T-cell (primary cell): Measurements from ENCODE around the gene CD7. TPM values are rescaled to one million over a fixed set of nuclear protein-coding genes. Genes with fewer than 3 reads are reported as not detected.
A peak's percentile ranks its signal among the peaks of the same experiment; 100 is the strongest.
"Not testable (repeated sequence)": the region's sequence is repeated elsewhere in the genome, so short reads cannot be mapped to it uniquely, and the experiment has no call there.

Experiments
- ATAC-seq, 4 experiments: fragments of 200-7000 bp in 3 of 4; fragments of 150-1000 bp in 1 of 4; cut with Tn5 transposase; replicated peaks in 1 of 4; 1 replicate in 3 of 4; 2 replicates in 1 of 4; pipeline ENCODE4 v1.10.0; 2021; ENCODE audit warnings: moderate library complexity in 3 of 4, mild to moderate bottlenecking in 2 of 4, moderate number of reproducible peaks in 1 of 4
- CTCF ChIA-PET, 2 donors: fragments of 300-600 bp; sonication (Branson Sonifier 250); formaldehyde crosslinking; loops; one replicate each; lab custom pipeline; 2022; ENCODE audit warnings: antibody characterized with exemption in 2 of 2; lab: Charles Lee
- POLR2A ChIA-PET, 2 donors: fragments of 300-600 bp; sonication (Branson Sonifier 250); formaldehyde crosslinking; loops; one replicate each; lab custom pipeline; 2022; ENCODE audit warnings: antibody characterized with exemption in 2 of 2; lab: Charles Lee
- DNase-seq, 35 experiments: peaks; one replicate each; pipeline versions ENCODE4 v3.0.0 to v3.0.0-alpha.2; 2013 to 2023
- H3K27ac ChIP-seq: one replicate; pipeline ENCODE4 v1.5.1; 2013; ENCODE audit warnings: low read length
- H3K27me3 ChIP-seq, 2 experiments: replicated peaks in 1 of 2; 1 replicate in 1 of 2; 2 replicates in 1 of 2; pipeline versions ENCODE4 v1.6.1 to v1.7.0; 2013; ENCODE audit warnings: low read length in 1 of 2, mixed read lengths in 1 of 2; ENCODE audit not compliant: control insufficient read depth in 2 of 2, insufficient read depth in 2 of 2; ENCODE audit errors: extremely low read depth in 1 of 2
- H3K36me3 ChIP-seq, 2 donors: 1 replicate in 1 of 2; 2 replicates in 1 of 2; pipeline versions ENCODE4 v1.6.1 to v1.7.0; 2013; ENCODE audit warnings: low read length in 1 of 2; ENCODE audit not compliant: control insufficient read depth in 2 of 2, insufficient read depth in 1 of 2; ENCODE audit errors: extremely low read depth in 1 of 2
- H3K4me1 ChIP-seq, 2 experiments: 1 replicate in 1 of 2; 2 replicates in 1 of 2; pipeline versions ENCODE4 v1.6.1 to v1.7.0; 2013; ENCODE audit warnings: low read length in 2 of 2, mixed read lengths in 1 of 2; ENCODE audit not compliant: insufficient read depth in 2 of 2, control insufficient read depth in 1 of 2; ENCODE audit errors: extremely low read depth in 1 of 2
- H3K4me3 ChIP-seq, 2 donors: 1 replicate in 1 of 2; 2 replicates in 1 of 2; pipeline versions ENCODE4 v1.5.1 to v1.7.0; 2013; ENCODE audit warnings: mild to moderate bottlenecking in 2 of 2, low read length in 1 of 2, moderate library complexity in 1 of 2; ENCODE audit not compliant: control insufficient read depth in 1 of 2; ENCODE audit errors: extremely low read depth in 1 of 2
- H3K9me3 ChIP-seq: 2 replicates; pipeline ENCODE4 v1.7.0; 2013
- H3K27ac Mint-ChIP-seq, 2 donors: one replicate each; pipeline ENCODE4 v1.8.0; 2020 to 2021; ENCODE audit warnings: mild to moderate bottlenecking in 2 of 2, mixed read lengths in 2 of 2
- H3K27me3 Mint-ChIP-seq, 2 donors: one replicate each; pipeline ENCODE4 v1.8.0; 2021 to 2022; ENCODE audit warnings: mixed read lengths in 2 of 2
- H3K36me3 Mint-ChIP-seq: one replicate; pipeline ENCODE4 v1.8.0; 2021; ENCODE audit warnings: mixed read lengths
- H3K4me1 Mint-ChIP-seq, 3 donors: one replicate each; pipeline ENCODE4 v1.8.0; 2020 to 2022; ENCODE audit warnings: mixed read lengths in 3 of 3, mild to moderate bottlenecking in 1 of 3
- H3K4me3 Mint-ChIP-seq, 3 donors: one replicate each; pipeline ENCODE4 v1.8.0; 2020 to 2022; ENCODE audit warnings: mild to moderate bottlenecking in 3 of 3, mixed read lengths in 3 of 3, moderate library complexity in 3 of 3
- H3K9me3 Mint-ChIP-seq, 3 donors: one replicate each; pipeline ENCODE4 v1.8.0; 2020 to 2022; ENCODE audit warnings: mixed read lengths in 3 of 3
- whole genome bisulfite sequencing: methylation state at CpG from one replicate; pipeline ENCODE4 v1.1.5; 2013; ENCODE audit warnings: missing lambda C conversion rate; ENCODE audit not compliant: insufficient coverage; 5-methylcytosine and 5-hydroxymethylcytosine counted together
- total RNA-seq, 35 experiments: library from RNA in 6 of 35; stranded (reverse) in 6 of 35; fragments of 120-200 nt in 1 of 35; gene quantifications; one replicate each; pipeline versions ENCODE4 v1.2.1 to v1.2.4 and lab custom pipeline; 2013 to 2026

The CD7 gene
- total RNA-seq, 5 donors from 2014 or later (not counting 1 experiment from before 2014, with no cell fraction given): 104 to 265 (median 135) TPM

DNA sequence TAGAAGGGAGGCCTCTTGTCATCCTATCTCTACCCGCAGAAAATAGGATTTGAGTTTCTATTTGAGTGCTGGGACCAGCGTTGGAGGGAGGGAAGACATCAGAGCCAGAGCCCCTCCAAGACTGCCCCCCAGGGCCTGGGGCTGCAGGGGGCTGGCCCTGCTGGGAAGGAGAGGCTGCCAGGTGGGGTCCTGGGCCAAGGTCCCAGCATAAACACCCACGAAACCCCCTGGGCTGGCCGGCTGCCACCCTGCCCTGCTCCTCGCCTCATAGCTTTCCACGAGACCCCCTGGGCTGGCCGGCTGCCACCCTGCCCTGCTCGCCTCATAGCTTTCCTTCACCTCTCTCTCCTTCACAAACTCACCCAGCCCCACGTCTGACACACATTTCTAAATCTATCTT lies 31.0 kb upstream of the CD7 start:
- H3K36me3 Mint-ChIP-seq: no peaks in the 10 kb centered on the region

DNA sequence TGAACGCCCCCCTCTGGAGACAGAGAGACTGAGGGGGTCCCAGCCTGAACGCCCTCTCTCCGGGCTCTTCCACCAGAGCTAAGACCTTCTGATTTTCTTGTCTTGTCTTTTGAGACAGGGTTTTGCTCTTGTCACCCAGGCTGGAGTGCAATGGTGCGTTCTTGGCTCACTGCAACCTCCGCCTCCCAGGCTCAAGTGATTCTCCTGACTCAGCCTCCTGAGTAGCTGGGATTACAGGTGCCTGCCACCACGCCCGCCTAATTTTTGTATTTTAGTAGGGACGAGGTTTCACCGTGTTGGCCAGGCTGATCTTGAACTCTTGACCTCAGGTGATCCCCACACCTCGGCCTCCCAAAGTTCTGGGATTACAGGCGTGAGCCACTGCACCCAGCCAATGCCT lies 30.6 kb upstream of the CD7 start:
- H3K27ac Mint-ChIP-seq, H3K4me1 Mint-ChIP-seq, CTCF ChIA-PET, H3K9me3 Mint-ChIP-seq, H3K4me3 Mint-ChIP-seq, POLR2A ChIA-PET, H3K4me3 ChIP-seq, ATAC-seq, DNase-seq, H3K9me3 ChIP-seq, H3K27me3 Mint-ChIP-seq, H3K27ac ChIP-seq, H3K36me3 ChIP-seq, H3K36me3 Mint-ChIP-seq: not testable (repeated sequence)
- Histone ChIP-seq H3K4me1 (peaks cover 0 to 19% of the 10 kb centered on the region in 2 experiments), H3K27me3 (peaks cover 0 to 40% of the 10 kb centered on the region in 2 experiments)
- WGBS: 89% methylated on average over 9 of the region's 11 CpGs

More for the DNA sequence above, 31.0 kb upstream of the CD7 start:
- peaks cover 0 to 19% of the 10 kb centered on the region in 2 experiments for H3K4me1 ChIP-seq
- H3K9me3 ChIP-seq: no peaks in the 10 kb centered on the region
- no peaks in the 10 kb centered on the region for H3K9me3 Mint-ChIP-seq
- WGBS: 80% methylated on average over 8 of the region's 9 CpGs
- no peak overlapping the region for H3K4me3 ChIP-seq
- no peak overlapping the region for H3K27ac Mint-ChIP-seq
- H3K27me3 ChIP-seq: peaks cover 0 to 42% of the 10 kb centered on the region in 2 experiments
- DNase-seq (no peak), ATAC-seq (no peak)
- POLR2A ChIA-PET: no interaction called here
- CTCF ChIA-PET: no interaction called here
- peaks cover 0 to 5% of the 10 kb centered on the region in 2 donors for H3K27me3 Mint-ChIP-seq
- no peak overlapping the region for H3K27ac ChIP-seq
- H3K4me3 Mint-ChIP-seq: no peak overlapping the region
- H3K36me3 ChIP-seq: peaks cover 0 to 3% of the 10 kb centered on the region in 2 donors
- peaks cover 6 to 10% (median 8%) of the 10 kb centered on the region in 3 donors for H3K4me1 Mint-ChIP-seq

DNA sequence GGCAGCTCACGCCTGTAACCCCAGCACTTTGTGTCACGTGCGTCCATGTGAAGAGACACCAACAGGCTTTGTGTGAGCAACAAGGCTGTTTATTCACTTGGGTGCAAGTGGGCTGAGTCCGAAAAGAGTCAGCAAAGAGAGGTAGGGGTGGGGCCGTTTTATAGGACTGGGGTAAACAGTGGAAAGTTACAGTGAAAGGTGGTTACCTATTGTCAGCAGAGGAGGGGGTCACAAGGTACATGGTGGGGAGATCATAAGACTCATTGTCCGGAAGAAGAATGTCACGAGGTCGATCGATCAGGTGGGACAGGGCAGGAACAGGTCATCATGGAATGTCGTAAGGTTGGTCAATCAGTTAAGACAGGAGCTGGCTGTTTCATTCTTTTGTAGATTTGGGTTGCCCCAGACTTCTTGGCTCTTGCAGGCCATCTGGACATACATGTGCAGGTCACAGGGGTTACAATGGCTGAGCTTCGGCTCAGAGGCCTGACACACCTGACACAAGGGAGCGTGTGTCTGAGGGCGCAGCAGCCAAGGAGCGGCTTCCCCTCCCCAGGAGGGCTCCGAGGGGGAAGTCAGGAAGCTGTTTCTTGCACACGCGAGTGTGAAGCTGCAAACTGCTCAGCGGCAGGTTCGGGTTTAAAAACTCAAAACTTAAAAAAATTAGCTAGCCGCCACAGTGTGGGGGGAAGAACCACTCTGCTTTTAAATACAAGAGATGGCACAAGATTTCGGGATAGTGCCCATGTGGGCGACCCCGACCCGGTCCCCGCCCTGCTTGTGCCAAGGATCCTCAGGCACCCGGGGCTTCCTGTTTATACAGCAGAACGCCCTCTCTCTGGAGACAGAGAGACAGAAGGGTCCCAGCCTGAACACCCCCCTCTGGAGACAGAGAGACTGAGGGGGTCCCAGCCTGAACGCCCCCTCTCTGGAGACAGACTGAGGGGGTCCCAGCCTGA lies 29.2 kb upstream of the CD7 start:
- Histone ChIP-seq H3K27me3 (peaks cover 0 to 33% of the 10 kb centered on the region in 2 experiments), H3K36me3 (peaks cover 0 to 3% of the 10 kb centered on the region in 2 donors), H3K4me3 (no peak overlapping the region), H3K27ac (no peak overlapping the region), H3K4me1 (peaks cover 0 to 11% of the 10 kb centered on the region in 2 experiments), H3K9me3 (no peaks in the 10 kb centered on the region)
- Mint-ChIP-seq H3K4me1 (peaks cover 6 to 8% (median 7%) of the 10 kb centered on the region in 3 donors), H3K9me3 (no peaks in the 10 kb centered on the region), H3K27ac (no peak overlapping the region), H3K4me3 (peak overlapping the region in 1 of 3 donors; percentile 32), H3K27me3 (peaks cover 0 to 5% of the 10 kb centered on the region in 2 donors), H3K36me3 (no peaks in the 10 kb centered on the region)
- 29% methylated on average over 25 of the region's 28 CpGs for WGBS
- ChIA-PET CTCF (no interaction called here), POLR2A (no interaction called here)
- ATAC-seq (peak in 2 of 4 experiments; percentile 27 to 54), DNase-seq (no peak)

DNA sequence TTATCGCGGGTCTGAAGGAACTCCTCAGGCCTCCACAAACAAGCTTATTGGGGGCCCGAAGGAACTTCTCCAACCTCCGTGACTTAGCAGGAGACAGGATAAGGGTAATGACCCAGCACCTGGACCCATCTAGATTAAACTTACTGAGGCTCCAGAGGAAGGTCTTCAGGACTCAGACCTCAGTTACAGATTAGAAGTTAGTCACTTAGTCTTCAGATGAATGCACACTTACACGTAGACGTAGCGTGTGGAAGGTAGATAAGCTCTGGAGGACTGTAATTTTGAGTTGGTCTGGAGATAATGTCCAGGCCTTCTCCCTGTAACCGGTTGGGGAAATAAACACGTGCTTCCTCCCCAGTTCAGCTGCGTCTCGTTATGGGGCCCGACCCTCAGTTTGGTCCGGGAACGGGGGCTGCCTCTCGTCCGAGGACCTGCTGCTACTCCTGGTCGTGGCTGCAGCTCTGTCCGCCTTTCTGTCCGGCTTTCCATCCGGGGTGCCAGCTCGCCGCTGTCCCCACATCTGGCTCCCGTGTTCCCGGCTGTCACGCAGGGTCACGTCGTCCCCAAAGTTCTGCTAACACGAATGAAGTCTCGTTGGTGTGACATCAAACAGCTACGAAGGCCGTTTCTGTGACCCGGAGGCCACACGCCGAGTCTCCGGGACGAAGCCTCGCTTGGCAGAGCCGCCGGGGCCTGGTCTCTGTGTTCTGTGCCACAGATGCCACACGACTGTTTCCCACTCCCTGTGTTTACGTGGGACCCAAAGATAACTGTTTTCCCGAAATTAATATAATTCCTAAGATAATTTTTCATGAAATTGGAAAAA lies 28.0 kb upstream of the CD7 start:
- Mint-ChIP-seq H3K27ac (no peak overlapping the region), H3K4me1 (peaks cover 8 to 9% (median 8%) of the 10 kb centered on the region in 3 donors), H3K27me3 (peaks cover 0 to 5% of the 10 kb centered on the region in 2 donors), H3K9me3 (no peaks in the 10 kb centered on the region), H3K36me3 (no peaks in the 10 kb centered on the region), H3K4me3 (no peak overlapping the region)
- Histone ChIP-seq H3K36me3 (peaks cover 0 to 3% of the 10 kb centered on the region in 2 donors), H3K9me3 (no peaks in the 10 kb centered on the region), H3K27ac (no peak overlapping the region), H3K4me3 (no peak overlapping the region), H3K27me3 (peaks cover 0 to 20% of the 10 kb centered on the region in 2 experiments), H3K4me1 (peaks cover 0 to 8% of the 10 kb centered on the region in 2 experiments)
- 90% methylated on average over 36 of the region's 42 CpGs for WGBS
- ChIA-PET POLR2A (no interaction called here), CTCF (no interaction called here)
- no peak for DNase-seq
- no peak for ATAC-seq

DNA sequence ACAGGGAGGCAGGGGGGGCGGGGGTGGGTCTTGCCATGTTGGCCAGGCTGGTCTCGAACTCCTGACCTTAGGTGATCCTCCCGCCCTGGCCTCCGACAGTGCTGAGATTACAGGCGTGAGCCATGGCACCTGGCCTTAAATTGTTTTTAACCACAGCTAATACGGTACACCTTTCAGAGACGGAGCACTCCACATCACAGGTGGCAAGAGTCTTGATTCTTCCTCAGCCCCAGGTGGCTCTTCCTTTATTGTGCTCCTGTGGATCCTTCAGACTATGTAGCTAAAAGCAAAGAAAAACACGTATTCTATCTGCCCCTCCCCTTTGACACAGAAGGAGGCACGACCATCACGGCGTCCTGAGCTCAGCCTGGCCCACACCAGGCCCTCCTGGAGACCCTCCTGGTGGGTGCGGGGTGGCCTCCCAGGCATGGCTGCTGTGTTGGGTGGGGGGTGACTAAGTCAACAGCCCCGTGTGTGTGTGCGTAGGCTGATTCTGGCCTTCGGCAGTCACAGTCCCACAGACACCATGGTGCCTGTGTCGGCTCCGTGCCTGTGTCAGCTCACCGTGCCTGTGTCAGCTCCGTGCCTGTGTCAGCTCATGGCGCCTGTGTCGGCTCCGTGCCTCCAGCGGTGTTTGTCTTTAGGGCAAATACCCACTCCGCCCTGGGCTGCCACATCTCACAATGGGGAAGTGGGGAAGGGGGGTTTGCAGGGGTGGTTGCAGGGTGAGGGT lies 26.9 kb upstream of the CD7 start:
- ChIA-PET POLR2A (interaction anchor here in 1 of 2 donors (0.6 kb wide), 1 partner anchor 145 kb away, joined by 5 read pairs; no protein-coding TSS in a partner anchor), CTCF (interaction anchor here in 1 of 2 donors (0.5 kb wide), 1 partner anchor 107 kb away, joined by 4 read pairs; no protein-coding TSS in a partner anchor)
- Mint-ChIP-seq H3K36me3 (no peaks in the 10 kb centered on the region), H3K9me3 (no peaks in the 10 kb centered on the region), H3K27ac (no peak overlapping the region), H3K4me3 (no peak overlapping the region), H3K27me3 (peaks cover 0 to 1% of the 10 kb centered on the region in 2 donors), H3K4me1 (peaks cover 8 to 9% (median 8%) of the 10 kb centered on the region in 3 donors)
- no peak overlapping the region for H3K27ac ChIP-seq
- peaks cover 0 to 20% of the 10 kb centered on the region in 2 experiments for H3K27me3 ChIP-seq
- H3K4me1 ChIP-seq: peaks cover 0 to 9% of the 10 kb centered on the region in 2 experiments
- no peak overlapping the region for H3K4me3 ChIP-seq
- no peaks in the 10 kb centered on the region for H3K9me3 ChIP-seq
- peaks cover 0 to 3% of the 10 kb centered on the region in 2 donors for H3K36me3 ChIP-seq
- DNase-seq: no peak
- no peak for ATAC-seq
- 73% methylated on average over 22 of the region's 24 CpGs for WGBS
